Measurements from ENCODE around the gene LSM4.

Gene LSM4

GRCh38 chr19:18322318-18322758, 538 bp downstream of the LSM4 start:
- peak overlapping the region; percentile 97 for H3K9ac ChIP-seq (ENCODE audit: low read length)
- no peaks in the 10 kb centered on the region for H3K9me3 ChIP-seq (ENCODE audit: control insufficient read depth, low read depth, low read length)
- peak overlapping the region; percentile 97 for H3K4me3 ChIP-seq (ENCODE audit: low read length)
- H3K4me1 ChIP-seq (ENCODE audit: control insufficient read depth, low read depth, low read length), result peaks cover 16% of the 10 kb centered on the region
- H3K36me3 ChIP-seq (ENCODE audit: control insufficient read depth, low read depth, low read length), result peaks cover 3% of the 10 kb centered on the region
- peak overlapping the region; percentile 95 for H3K27ac ChIP-seq (ENCODE audit: low read length)
- no peaks in the 10 kb centered on the region for H3K27me3 ChIP-seq (ENCODE audit: control insufficient read depth, insufficient read depth, low read length)

GRCh38 chr19:18321734-18322102, 1.2 kb downstream of the LSM4 start:
- Histone ChIP-seq H3K4me1 (ENCODE audit: control insufficient read depth, low read depth, low read length) (peaks cover 16% of the 10 kb centered on the region), H3K27ac (ENCODE audit: low read length) (no peak overlapping the region), H3K36me3 (ENCODE audit: control insufficient read depth, low read depth, low read length) (peaks cover 3% of the 10 kb centered on the region), H3K9ac (ENCODE audit: low read length) (peak overlapping the region; percentile 97), H3K4me3 (ENCODE audit: low read length) (peak overlapping the region; percentile 97), H3K9me3 (ENCODE audit: control insufficient read depth, low read depth, low read length) (no peaks in the 10 kb centered on the region), H3K27me3 (ENCODE audit: control insufficient read depth, insufficient read depth, low read length) (no peaks in the 10 kb centered on the region)

GRCh38 chr19:18320865-18321733, 1.8 kb downstream of the LSM4 start:
- H3K27ac ChIP-seq (ENCODE audit: low read length), result no peak overlapping the region
- peaks cover 16% of the 10 kb centered on the region for H3K4me1 ChIP-seq (ENCODE audit: control insufficient read depth, low read depth, low read length)
- H3K9me3 ChIP-seq (ENCODE audit: control insufficient read depth, low read depth, low read length), result no peaks in the 10 kb centered on the region
- H3K36me3 ChIP-seq (ENCODE audit: control insufficient read depth, low read depth, low read length), result peaks cover 3% of the 10 kb centered on the region
- H3K9ac ChIP-seq (ENCODE audit: low read length), result peak overlapping the region; percentile 97
- peak overlapping the region; percentile 97 for H3K4me3 ChIP-seq (ENCODE audit: low read length)
- H3K27me3 ChIP-seq (ENCODE audit: control insufficient read depth, insufficient read depth, low read length), result no peaks in the 10 kb centered on the region

GRCh38 chr19:18319591-18320135, 3.2 kb downstream of the LSM4 start:
- Histone ChIP-seq H3K36me3 (ENCODE audit: control insufficient read depth, low read depth, low read length) (peaks cover 8% of the 10 kb centered on the region), H3K27ac (ENCODE audit: low read length) (no peak overlapping the region), H3K9me3 (ENCODE audit: control insufficient read depth, low read depth, low read length) (no peaks in the 10 kb centered on the region), H3K27me3 (ENCODE audit: control insufficient read depth, insufficient read depth, low read length) (no peaks in the 10 kb centered on the region), H3K4me1 (ENCODE audit: control insufficient read depth, low read depth, low read length) (peaks cover 16% of the 10 kb centered on the region), H3K4me3 (ENCODE audit: low read length) (no peak overlapping the region), H3K9ac (ENCODE audit: low read length) (no peak overlapping the region)

- Histone ChIP-seq H3K36me3 (ENCODE audit: control insufficient read depth, low read depth, low read length) (peaks cover 21% of the 10 kb centered on the region), H3K27me3 (ENCODE audit: control insufficient read depth, insufficient read depth, low read length) (no peaks in the 10 kb centered on the region), H3K27ac (ENCODE audit: low read length) (no peak overlapping the region), H3K4me1 (ENCODE audit: control insufficient read depth, low read depth, low read length) (peaks cover 9% of the 10 kb centered on the region), H3K9me3 (ENCODE audit: control insufficient read depth, low read depth, low read length) (no peaks in the 10 kb centered on the region), H3K4me3 (ENCODE audit: low read length) (no peak overlapping the region), H3K9ac (ENCODE audit: low read length) (no peak overlapping the region)
Measured at GRCh38 chr19:18317961-18318800, 4.7 kb downstream of the LSM4 start.

- Histone ChIP-seq H3K27ac (ENCODE audit: low read length) (no peak overlapping the region), H3K4me3 (ENCODE audit: low read length) (no peak overlapping the region), H3K36me3 (ENCODE audit: control insufficient read depth, low read depth, low read length) (peaks cover 57% of the 10 kb centered on the region), H3K9me3 (ENCODE audit: control insufficient read depth, low read depth, low read length) (no peaks in the 10 kb centered on the region), H3K9ac (ENCODE audit: low read length) (no peak overlapping the region), H3K4me1 (ENCODE audit: control insufficient read depth, low read depth, low read length) (no peaks in the 10 kb centered on the region), H3K27me3 (ENCODE audit: control insufficient read depth, insufficient read depth, low read length) (no peaks in the 10 kb centered on the region)
Measured at GRCh38 chr19:18313398-18313797, 9.5 kb downstream of the LSM4 start.

- Histone ChIP-seq H3K4me3 (ENCODE audit: low read length) (no peak overlapping the region), H3K4me1 (ENCODE audit: control insufficient read depth, low read depth, low read length) (no peaks in the 10 kb centered on the region), H3K27me3 (ENCODE audit: control insufficient read depth, insufficient read depth, low read length) (no peaks in the 10 kb centered on the region), H3K36me3 (ENCODE audit: control insufficient read depth, low read depth, low read length) (peaks cover 69% of the 10 kb centered on the region), H3K9me3 (ENCODE audit: control insufficient read depth, low read depth, low read length) (no peaks in the 10 kb centered on the region), H3K27ac (ENCODE audit: low read length) (no peak overlapping the region), H3K9ac (ENCODE audit: low read length) (no peak overlapping the region)
Measured at GRCh38 chr19:18312092-18312534, 10.8 kb downstream of the LSM4 start.

- Histone ChIP-seq H3K9ac (ENCODE audit: low read length) (no peak overlapping the region), H3K4me3 (ENCODE audit: low read length) (no peak overlapping the region), H3K27me3 (ENCODE audit: control insufficient read depth, insufficient read depth, low read length) (no peaks in the 10 kb centered on the region), H3K27ac (ENCODE audit: low read length) (no peak overlapping the region), H3K9me3 (ENCODE audit: control insufficient read depth, low read depth, low read length) (no peaks in the 10 kb centered on the region), H3K36me3 (ENCODE audit: control insufficient read depth, low read depth, low read length) (peaks cover 70% of the 10 kb centered on the region), H3K4me1 (ENCODE audit: control insufficient read depth, low read depth, low read length) (no peaks in the 10 kb centered on the region)
Measured at GRCh38 chr19:18311502-18312091, 11.3 kb downstream of the LSM4 start.

- no peaks in the 10 kb centered on the region for H3K27me3 ChIP-seq (ENCODE audit: control insufficient read depth, insufficient read depth, low read length)
- no peaks in the 10 kb centered on the region for H3K4me1 ChIP-seq (ENCODE audit: control insufficient read depth, low read depth, low read length)
- no peaks in the 10 kb centered on the region for H3K9me3 ChIP-seq (ENCODE audit: control insufficient read depth, low read depth, low read length)
- H3K36me3 ChIP-seq (ENCODE audit: control insufficient read depth, low read depth, low read length), result peaks cover 74% of the 10 kb centered on the region
- no peak overlapping the region for H3K4me3 ChIP-seq (ENCODE audit: low read length)
- H3K9ac ChIP-seq (ENCODE audit: low read length), result no peak overlapping the region
- no peak overlapping the region for H3K27ac ChIP-seq (ENCODE audit: low read length)
Measured at GRCh38 chr19:18310966-18311365, 11.9 kb downstream of the LSM4 start.

- Histone ChIP-seq H3K4me3 (ENCODE audit: low read length) (no peak overlapping the region), H3K9ac (ENCODE audit: low read length) (no peak overlapping the region)
Measured at GRCh38 chr19:18310118-18310909, 12.6 kb downstream of the LSM4 start.

More at GRCh38 chr19:18310118-18310909, 12.6 kb downstream of the LSM4 start:
- Histone ChIP-seq H3K4me1 (ENCODE audit: control insufficient read depth, low read depth, low read length) (no peaks in the 10 kb centered on the region), H3K36me3 (ENCODE audit: control insufficient read depth, low read depth, low read length) (peaks cover 69% of the 10 kb centered on the region), H3K27me3 (ENCODE audit: control insufficient read depth, insufficient read depth, low read length) (no peaks in the 10 kb centered on the region), H3K9me3 (ENCODE audit: control insufficient read depth, low read depth, low read length) (no peaks in the 10 kb centered on the region), H3K27ac (ENCODE audit: low read length) (no peak overlapping the region)

All from iPS-18a (cell line).